Measurements from ENCODE around the gene ADAMTS5.

Gene ADAMTS5

GRCh38 chr21:26946744-26947446 is 20.0 kb downstream of the ADAMTS5 start:
- no peak for DNase-seq

GRCh38 chr21:26945916-26946675 is 20.8 kb downstream of the ADAMTS5 start:
- DNase-seq: no peak

DNA sequence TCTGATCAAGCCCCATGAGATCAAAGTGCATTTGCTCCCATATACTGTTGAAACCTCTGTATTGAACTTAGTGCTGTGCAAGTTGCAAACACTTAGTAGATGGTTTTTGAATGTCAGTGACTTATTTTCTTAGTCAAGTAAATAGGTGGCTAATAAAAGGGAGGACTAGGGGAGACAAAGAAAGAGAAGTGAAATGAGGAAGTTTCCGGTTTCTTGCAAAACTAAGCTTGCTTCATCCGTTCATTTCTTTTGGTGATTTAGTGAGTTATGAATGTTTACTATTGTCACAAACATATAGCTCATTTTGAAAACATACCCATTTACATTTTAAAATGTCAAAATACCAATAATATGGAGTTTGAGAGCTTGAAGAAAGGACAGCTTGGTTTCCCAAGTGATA is 23.0 kb downstream of the ADAMTS5 start:
- DNase-seq: no peak

DNA sequence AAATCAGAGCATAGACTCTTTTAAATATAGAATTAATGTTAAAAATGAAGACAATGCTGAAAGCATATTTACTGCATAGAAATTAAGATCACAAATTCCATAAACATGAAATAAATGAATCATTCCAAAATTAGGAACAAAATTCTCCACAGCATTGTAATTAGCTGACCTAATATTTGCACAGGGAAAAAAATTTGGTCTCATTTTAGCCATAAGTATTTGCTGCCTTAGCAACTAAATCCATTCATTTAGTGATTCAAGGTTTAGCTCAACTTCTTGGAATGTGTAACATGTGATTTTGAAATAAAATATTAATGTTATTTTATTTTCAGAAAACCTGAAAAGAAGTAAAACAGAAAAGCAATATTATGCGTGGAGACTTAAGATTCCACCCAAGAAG is 25.5 kb downstream of the ADAMTS5 start:
- no peak for DNase-seq

- no peak for DNase-seq
Observed at GRCh38 chr21:26939601-26940111, 27.2 kb downstream of the ADAMTS5 start.

- no peak for DNase-seq
Observed at GRCh38 chr21:26936641-26937040, 30.2 kb downstream of the ADAMTS5 start.

- no peak for DNase-seq
Observed at GRCh38 chr21:26935977-26936376, 30.9 kb downstream of the ADAMTS5 start.

DNA sequence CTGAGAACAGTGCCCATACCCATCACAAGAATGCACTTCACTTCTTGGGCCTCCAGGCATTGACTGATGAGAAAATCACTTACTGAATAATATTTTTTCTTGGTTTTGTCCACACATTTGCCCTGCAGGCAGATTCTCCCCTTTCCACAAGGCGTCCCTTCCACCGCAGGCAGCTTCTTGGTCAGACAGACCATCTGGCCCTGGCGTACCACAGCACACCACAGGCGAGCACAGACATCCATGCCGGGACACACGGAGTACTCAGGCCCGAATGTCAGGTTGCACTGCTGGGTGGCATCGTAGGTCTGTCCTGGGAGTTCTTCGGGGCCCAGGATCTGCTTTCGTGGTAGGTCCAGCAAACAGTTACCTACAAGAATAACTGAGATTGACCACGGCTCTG is 32.5 kb downstream of the ADAMTS5 start:
- no peak for DNase-seq

DNA sequence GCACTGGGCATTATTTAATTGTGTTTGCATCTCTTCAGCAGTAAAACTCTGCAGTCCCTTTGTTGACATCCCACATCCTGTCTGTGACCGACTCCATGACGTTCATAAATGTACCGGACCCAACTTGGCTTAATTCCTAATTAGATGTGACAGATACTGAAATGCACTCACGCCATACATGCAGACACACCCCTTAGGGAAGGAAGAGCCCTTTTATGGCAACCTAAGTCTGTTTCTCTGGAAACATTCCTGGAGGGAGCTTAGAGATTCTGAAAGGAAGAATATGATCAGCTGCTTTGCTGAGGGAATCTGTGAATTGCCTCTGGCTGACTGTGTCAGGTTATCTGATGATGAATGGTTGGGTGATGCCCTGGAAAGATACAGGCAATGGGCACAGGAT is 33.4 kb downstream of the ADAMTS5 start:
- DNase-seq: no peak

- DNase-seq: no peak
Observed at GRCh38 chr21:26925636-26926035, 41.3 kb downstream of the ADAMTS5 start.

- DNase-seq: no peak
Observed at GRCh38 chr21:26925122-26925521, 41.8 kb downstream of the ADAMTS5 start.

DNA sequence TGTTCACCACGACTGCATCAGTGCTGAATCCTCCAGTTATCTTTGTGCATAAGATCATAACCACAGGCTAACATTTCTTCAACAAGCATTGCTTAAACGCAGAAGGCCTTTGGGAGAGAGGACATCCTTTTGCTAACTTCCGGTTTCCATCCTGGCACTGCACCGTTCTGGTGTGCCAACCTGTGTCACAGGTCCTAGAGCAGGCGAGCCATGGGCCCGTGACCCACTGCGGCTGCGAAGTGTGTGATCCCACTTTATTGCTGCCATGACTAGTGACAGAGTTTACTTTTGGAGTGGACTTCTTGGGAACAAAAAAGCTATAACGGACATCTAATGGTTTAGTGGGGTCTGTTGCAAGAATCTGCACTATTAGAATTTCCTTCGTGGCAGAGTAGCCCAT is 42.9 kb downstream of the ADAMTS5 start:
- no peak for DNase-seq

GRCh38 chr21:26920055-26920454 is 46.8 kb downstream of the ADAMTS5 start:
- DNase-seq: no peak

GRCh38 chr21:26918323-26919079 is 48.4 kb downstream of the ADAMTS5 start:
- no peak for DNase-seq

GRCh38 chr21:26916799-26917198 is 50.1 kb downstream of the ADAMTS5 start:
- DNase-seq: no peak

DNA sequence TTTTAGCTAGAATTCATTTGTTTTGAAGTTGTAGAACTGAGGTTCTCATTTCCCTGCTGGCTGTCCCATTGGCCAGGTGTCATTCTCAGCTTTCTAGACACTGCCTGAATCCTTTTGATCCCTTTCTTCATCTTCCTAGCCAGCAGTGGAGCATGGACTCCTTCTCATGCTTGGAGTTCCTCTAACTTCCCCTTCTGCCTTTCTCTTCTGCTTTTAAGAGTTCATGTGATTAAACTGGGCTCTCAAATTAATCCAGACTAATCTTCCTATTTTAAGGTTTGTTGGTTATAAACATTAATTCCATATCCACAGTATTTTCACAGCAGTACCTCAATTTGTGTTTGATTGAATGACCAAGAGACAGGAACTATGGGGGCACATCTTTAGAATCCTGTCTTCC is 52.3 kb downstream of the ADAMTS5 start:
- no peak for DNase-seq

DNA sequence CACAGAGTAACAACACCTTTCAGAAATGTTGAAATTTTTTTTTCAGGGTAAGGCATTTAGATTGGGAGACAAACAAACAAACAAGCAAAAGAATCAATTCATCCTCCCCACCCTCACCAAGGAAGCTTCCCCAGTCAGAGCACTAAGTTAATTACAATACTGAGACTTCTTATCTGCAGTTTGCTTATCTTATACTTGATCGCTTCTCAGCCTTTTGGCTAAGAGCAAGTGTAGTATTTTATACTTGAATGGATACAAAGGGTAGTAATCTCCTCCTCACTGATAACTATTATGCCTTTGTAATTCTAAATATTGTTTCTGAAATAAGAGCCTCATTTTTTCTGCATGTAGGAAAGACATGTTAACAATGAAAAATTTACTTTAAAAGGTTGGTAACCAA is 54.4 kb downstream of the ADAMTS5 start:
- no peak for DNase-seq

- no peak for DNase-seq
Observed at GRCh38 chr21:26909972-26910371, 56.9 kb downstream of the ADAMTS5 start.

- DNase-seq: no peak
Observed at GRCh38 chr21:26900980-26901379, 65.9 kb downstream of the ADAMTS5 start.

DNA sequence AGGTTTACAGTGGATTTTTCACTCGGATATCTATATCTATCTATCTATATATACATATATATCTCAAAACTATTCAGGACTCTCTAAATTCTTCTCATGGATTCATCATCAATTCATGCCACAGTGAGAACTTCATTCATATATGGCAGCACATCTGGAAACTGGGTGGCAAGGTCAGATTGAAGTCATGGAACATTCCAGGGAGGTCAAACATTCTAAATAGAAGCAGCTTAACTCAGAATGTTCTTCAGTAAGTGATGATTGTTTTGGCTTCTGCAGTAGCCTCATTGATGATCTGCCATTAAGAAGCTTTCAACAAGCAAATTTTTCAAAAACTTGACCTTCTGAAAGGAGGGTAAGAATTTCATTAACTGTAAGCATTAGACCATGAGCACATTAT is 74.7 kb downstream of the ADAMTS5 start:
- DNase-seq: no peak

GRCh38 chr21:26888931-26889330 is 78.0 kb downstream of the ADAMTS5 start:
- DNase-seq: no peak

- no peak for DNase-seq
Observed at GRCh38 chr21:26888256-26888655, 78.6 kb downstream of the ADAMTS5 start.

GRCh38 chr21:26887251-26887650 is 79.6 kb downstream of the ADAMTS5 start:
- no peak for DNase-seq

- DNase-seq: no peak
Observed at GRCh38 chr21:26884436-26884835, 82.5 kb downstream of the ADAMTS5 start.
